ENCODE measurements around the gene AP2B1.

AP2B1 gene

GRCh38 chr17:35651467-35651866 lies 64.3 kb downstream of the AP2B1 start:
- no peak overlapping the region for H3K4me3 ChIP-seq (ENCODE audit: low read length)
- DNase-seq (ENCODE audit: low read depth): no peak
- TF ChIP-seq CTCF (IDR thresholded peaks at IDR 0.05; ENCODE audit: insufficient read depth, low read depth, low read length, missing control alignments): no peak

- no peak overlapping the region for H3K4me3 ChIP-seq (ENCODE audit: low read length)
- TF ChIP-seq CTCF (IDR thresholded peaks at IDR 0.05; ENCODE audit: insufficient read depth, low read depth, low read length, missing control alignments): no peak
- no peak for DNase-seq (ENCODE audit: low read depth)
Observed at GRCh38 chr17:35653619-35654361, 66.7 kb downstream of the AP2B1 start.

GRCh38 chr17:35655303-35655702 lies 68.2 kb downstream of the AP2B1 start:
- no peak for TF ChIP-seq CTCF (IDR thresholded peaks at IDR 0.05; ENCODE audit: insufficient read depth, low read depth, low read length, missing control alignments)
- no peak overlapping the region for H3K4me3 ChIP-seq (ENCODE audit: low read length)
- no peak for DNase-seq (ENCODE audit: low read depth)

- no peak for DNase-seq (ENCODE audit: low read depth)
- no peak overlapping the region for H3K4me3 ChIP-seq (ENCODE audit: low read length)
- TF ChIP-seq CTCF (IDR thresholded peaks at IDR 0.05; ENCODE audit: insufficient read depth, low read depth, low read length, missing control alignments): no peak
Observed at GRCh38 chr17:35660902-35661301, 73.8 kb downstream of the AP2B1 start.

- no peak for DNase-seq (ENCODE audit: low read depth)
- TF ChIP-seq CTCF (IDR thresholded peaks at IDR 0.05; ENCODE audit: insufficient read depth, low read depth, low read length, missing control alignments): no peak
- no peak overlapping the region for H3K4me3 ChIP-seq (ENCODE audit: low read length)
Observed at GRCh38 chr17:35664685-35665084, 77.6 kb downstream of the AP2B1 start.

- DNase-seq (ENCODE audit: low read depth): no peak
- TF ChIP-seq CTCF (IDR thresholded peaks at IDR 0.05; ENCODE audit: insufficient read depth, low read depth, low read length, missing control alignments): no peak
- H3K4me3 ChIP-seq (ENCODE audit: low read length): no peak overlapping the region
Observed at GRCh38 chr17:35665662-35666061, 78.5 kb downstream of the AP2B1 start.

- DNase-seq (ENCODE audit: low read depth): no peak
- TF ChIP-seq CTCF (IDR thresholded peaks at IDR 0.05; ENCODE audit: insufficient read depth, low read depth, low read length, missing control alignments): no peak
- H3K4me3 ChIP-seq (ENCODE audit: low read length): no peak overlapping the region
Observed at GRCh38 chr17:35666070-35666469, 78.9 kb downstream of the AP2B1 start.
